Dedifferentiated amniotic fluid mesenchymal stem cell (primary cell): ENCODE data around the gene NEO1.
"Not testable (repeated sequence)": the region's sequence is repeated elsewhere in the genome, so short reads cannot be mapped to it uniquely, and the experiment has no call there.

Experiments used
- DNase-seq: peaks from one replicate; pipeline ENCODE4 v3.0.0-alpha.2; 2016; ENCODE audit errors: extremely low spot score

NEO1 gene

DNA sequence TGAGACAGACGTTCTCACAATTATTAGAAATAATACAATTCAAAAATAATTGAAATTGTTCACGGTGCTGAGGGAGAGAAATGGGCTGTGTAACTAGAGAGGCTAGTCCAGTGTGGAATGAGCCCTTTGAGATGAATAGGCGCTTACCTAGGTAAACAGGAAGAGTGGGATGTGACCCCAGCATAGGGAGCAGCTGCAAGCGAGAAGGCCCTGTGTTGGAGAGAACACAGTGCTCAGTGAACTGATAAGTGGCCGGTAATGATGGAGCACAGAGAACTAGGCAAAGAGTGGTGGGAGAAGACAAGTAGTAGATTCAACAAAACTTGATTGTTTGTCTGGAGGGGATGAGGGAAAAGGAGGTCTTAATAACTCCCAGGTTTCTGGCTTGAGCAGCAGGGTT is 212.6 kb downstream of the NEO1 start:
- no peak for DNase-seq

DNA sequence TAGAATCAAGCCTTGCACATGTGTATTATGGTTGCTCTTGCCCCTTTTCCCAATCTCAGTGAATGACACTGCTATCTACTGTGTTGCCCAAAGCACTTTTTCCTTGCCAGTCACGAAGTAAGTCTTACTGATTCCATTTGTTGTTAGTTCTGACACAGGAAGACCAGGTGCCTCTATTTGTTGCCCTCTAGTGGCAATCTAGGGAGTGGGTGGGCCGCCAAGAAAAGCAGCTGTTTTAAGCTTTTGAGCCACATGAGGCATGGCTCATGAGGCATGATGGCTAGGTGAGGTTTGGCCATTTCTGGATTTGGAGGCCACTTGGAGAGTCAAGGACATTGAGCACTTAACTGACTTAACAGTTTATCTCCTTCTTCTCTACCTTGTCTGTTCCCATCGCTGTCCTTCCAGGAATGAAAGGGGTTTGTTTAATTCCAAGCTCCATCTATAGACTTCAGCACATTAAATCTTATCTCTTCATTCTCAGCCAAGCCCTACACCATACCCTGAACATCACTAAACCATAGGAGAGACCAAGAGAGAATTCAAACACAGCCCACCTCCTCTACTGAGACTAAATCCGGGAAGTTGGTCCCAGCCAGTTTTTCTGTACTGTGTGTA is 213.4 kb downstream of the NEO1 start:
- no peak for DNase-seq

DNA sequence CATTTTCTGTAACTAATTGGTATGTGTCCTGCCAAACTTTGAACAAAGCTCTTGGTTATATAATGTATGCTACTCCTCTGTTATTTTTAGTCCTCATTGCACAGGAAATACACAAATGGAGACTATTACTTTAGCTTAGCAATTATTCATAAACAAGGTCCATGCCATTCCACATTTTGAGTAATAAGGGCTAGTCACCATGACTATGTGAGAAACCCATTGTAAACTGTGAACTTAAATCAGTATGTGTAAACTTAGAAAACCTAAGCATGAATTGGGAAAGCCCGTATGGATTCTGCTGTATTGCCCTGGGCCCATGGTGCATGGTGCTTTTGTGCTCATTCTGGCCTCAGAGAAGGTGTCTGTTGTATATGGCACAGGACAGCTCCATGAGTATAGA is 216.2 kb downstream of the NEO1 start:
- DNase-seq: no peak

DNA sequence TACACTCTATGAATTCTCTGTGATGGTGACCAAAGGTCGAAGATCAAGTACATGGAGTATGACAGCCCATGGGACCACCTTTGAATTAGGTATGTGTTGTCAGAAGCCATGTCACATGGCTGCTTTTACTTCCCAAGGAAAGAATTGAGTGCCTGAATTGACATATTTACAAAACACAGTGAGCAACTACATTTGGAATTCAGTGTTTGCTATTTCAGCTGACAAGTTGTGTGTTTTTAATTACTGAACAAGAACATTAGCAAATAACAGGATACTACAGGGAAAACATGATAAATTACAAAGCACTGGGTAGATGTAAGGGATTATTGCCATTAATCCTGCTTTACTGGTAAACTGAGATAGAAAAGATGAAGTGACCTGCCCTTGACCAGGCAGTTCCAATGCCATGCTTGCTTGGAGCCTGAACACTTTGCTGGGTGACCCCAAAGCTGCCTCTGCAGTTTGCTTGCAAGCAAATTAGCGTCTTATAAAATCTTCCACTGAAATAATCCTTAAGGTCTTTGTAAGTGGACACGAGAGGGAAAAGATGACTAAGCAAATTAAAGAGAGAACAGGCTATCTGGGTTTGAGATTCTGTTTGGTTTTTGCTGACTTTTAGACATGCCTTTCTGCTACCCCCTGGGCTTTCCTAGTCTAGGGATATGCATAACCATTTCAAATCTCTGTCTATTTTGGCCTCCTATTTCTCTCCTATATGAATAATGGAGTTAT is 218.3 kb downstream of the NEO1 start:
- no peak for DNase-seq

GRCh38 chr15:73273181-73274002 is 221.1 kb downstream of the NEO1 start:
- peak; percentile 49 for DNase-seq

- DNase-seq: no peak
Observed at GRCh38 chr15:73275862-73276261, 223.6 kb downstream of the NEO1 start.

DNA sequence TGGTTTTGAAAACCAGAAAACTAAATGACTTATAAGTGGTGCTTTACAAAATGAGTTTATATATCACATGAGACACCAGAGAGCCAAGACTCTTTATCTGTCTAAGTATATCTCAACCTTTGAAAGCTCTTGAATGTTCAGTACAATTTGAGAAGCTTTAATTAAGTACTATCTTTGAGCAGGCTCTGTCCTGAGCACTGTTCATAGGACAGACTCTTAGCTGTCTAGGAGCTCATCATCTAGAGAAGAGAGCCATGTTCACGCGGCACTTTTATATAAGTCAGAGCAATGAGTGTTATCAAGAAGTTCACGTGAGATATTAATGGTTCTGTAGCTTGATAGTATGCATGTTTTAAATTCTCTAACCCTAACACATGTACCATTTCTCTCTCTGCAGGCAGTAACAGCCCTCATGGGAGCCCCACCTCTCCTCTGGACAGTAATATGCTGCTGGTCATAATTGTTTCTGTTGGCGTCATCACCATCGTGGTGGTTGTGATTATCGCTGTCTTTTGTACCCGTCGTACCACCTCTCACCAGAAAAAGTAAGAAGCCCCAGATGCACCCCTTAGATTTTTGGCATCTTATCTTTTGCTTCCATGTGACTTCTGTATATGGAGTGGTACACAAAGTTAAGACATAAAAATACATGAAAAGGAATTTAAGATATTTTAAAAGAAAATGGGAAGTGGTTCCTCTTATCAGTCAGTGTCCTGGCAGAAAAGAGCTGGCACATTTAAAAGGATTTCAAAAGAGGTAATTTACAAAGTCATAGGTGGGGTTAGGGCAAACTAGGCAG is 230.5 kb downstream of the NEO1 start:
- no peak for DNase-seq

GRCh38 chr15:73283366-73283962 is 231.2 kb downstream of the NEO1 start:
- DNase-seq: no peak

- DNase-seq: peak; percentile 63
Observed at GRCh38 chr15:73284090-73284716, 231.9 kb downstream of the NEO1 start.

DNA sequence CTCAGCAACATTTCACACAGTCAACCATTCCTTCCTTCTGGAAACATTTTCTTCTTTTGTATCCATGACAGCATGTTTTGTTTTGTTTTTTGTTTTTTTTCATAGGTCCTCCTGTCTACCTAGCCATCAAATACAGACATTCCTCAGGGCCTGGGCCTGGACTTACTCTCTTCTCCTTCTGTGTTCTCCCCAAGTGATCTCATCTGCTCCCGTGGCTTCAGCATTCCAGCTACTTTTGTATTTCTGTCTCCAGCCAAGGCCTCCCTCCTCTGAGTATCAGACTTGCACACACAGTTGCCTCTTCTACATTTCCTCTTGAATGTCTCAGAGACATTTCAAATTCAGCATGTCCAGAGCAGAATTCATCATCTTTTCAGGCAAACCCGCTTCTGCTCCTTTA is 234.0 kb downstream of the NEO1 start:
- DNase-seq: no peak

DNA sequence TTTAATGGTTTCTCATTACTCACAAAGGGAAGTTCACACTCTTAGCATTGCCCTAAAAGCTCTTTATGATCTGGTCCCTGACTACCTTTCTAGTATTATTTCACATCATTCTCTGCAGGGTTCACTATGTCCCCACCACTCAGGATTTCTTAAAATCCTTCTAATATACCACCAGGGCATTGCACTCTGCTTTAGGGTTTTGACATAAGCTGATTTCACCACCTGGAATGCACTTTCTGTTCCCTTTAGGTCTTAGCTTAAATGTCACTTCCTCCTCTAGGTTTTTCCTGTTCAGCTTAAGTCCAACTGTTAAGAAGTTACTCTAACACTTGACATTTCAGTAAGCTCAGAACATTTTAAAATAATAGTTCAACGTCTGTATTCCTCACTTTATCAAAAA is 234.8 kb downstream of the NEO1 start:
- no peak for DNase-seq

- no peak for DNase-seq
Observed at GRCh38 chr15:73291441-73291840, 239.2 kb downstream of the NEO1 start.

- no peak for DNase-seq
Observed at GRCh38 chr15:73293773-73294172, 241.5 kb downstream of the NEO1 start.

DNA sequence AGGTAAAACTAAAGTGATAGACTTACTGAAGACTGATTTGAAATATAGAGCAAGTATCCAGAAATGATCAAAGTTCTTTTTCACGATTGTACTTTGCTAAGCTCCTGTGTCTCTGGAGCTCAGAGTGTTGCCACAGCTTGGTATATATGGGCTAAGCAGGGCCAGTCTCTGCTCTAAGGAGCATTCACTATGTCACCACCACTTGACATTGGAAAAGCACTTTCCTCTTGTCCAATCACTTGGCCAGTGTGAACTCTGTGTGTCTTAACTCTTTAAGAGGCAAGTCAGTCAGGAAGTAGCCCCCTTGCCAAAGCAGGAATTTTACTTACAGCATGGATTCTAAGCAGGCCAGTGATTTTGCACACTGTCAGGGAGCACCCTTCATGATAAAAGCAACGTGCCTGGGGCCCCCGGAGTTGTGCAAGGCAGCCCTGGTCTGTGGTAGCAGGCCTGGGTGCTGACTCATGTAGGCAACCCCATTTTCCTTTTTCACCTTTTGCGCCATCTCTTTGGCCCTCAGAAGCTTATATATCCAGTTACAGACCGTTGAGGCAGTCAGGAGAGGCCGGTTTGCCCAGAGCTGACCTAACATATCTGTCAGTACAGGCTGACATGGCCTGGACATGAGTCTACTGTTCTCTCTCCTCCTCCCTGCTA is 243.5 kb downstream of the NEO1 start:
- DNase-seq: no peak

GRCh38 chr15:73296609-73297353 is 244.5 kb downstream of the NEO1 start:
- DNase-seq: no peak

DNA sequence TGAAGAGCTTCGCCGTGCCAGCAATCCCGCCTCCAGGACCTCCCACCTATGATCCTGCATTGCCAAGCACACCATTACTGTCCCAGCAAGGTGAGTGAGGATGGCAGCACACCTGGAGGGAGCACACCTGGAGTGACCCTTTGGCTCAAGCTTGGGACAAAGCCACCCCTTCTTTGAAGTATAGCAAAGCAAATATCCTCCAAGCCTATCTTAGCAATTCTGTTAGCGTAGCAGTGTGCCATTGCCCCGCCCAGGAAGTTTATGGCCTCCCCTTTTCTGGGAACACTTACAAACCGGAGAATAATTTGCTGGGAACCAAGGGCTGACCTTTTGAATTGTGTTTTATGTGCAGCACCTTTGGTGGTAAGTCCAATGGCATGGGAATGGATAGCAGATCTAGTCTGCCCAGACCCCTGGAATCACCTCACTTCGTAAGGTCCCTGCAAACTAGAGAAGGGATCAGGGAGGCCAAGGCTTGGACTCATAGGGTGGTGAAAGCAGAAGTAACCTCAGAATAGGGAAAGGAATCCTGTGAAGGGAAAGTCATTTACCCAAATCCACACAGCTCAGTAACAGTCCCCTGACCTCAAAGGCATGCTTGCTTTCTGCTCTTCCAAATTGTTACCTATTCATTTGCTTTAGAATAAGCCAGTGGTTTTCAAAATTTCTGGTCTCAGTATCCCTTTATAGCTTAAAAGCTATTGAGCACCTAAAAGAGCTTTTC is 246.4 kb downstream of the NEO1 start:
- DNase-seq: no peak

GRCh38 chr15:73300286-73300685 is 248.0 kb downstream of the NEO1 start:
- DNase-seq: not testable (repeated sequence)

- DNase-seq: no peak
Observed at GRCh38 chr15:73303636-73304035, 251.4 kb downstream of the NEO1 start.
